Umbilical cord (tissue), 2 donors: ENCODE data around the gene SCAF4. TPM values are rescaled to one million over a fixed set of nuclear protein-coding genes. Genes with fewer than 3 reads are reported as not detected.
"Not testable (repeated sequence)": the region's sequence is repeated elsewhere in the genome, so short reads cannot be mapped to it uniquely, and the experiment has no call there.

ENCODE experiments used
- DNase-seq: peaks from one replicate; pipeline ENCODE4 v3.0.0-alpha.2; 2015; ENCODE audit warnings: low spot score
- total RNA-seq: library from RNA; depleted of rRNA; stranded (reverse); fragments of >200 nt; gene quantifications from one replicate; pipeline ENCODE4 v1.2.3, GENCODE V29; 2014; ENCODE audit warnings: low replicate concordance; ENCODE audit not compliant: insufficient read depth

SCAF4 gene
- total RNA-seq, 1 donor from 2014 or later, result 13.0 TPM

GRCh38 chr21:31650930-31651329, 81.0 kb downstream of the SCAF4 start:
- DNase-seq, result no peak

GRCh38 chr21:31647650-31648049, 84.3 kb downstream of the SCAF4 start:
- no peak for DNase-seq

- DNase-seq, result no peak
Measured at GRCh38 chr21:31644643-31645042, 87.3 kb downstream of the SCAF4 start.

GRCh38 chr21:31641416-31641922, 90.4 kb downstream of the SCAF4 start:
- no peak for DNase-seq

GRCh38 chr21:31636874-31637273, 95.0 kb downstream of the SCAF4 start:
- DNase-seq, result no peak

- no peak for DNase-seq
Measured at GRCh38 chr21:31634993-31635392, 96.9 kb downstream of the SCAF4 start.

- not testable (repeated sequence) for DNase-seq
Measured at GRCh38 chr21:31631881-31632280, 100.0 kb downstream of the SCAF4 start.

GRCh38 chr21:31629972-31630711, 101.8 kb downstream of the SCAF4 start:
- peak; percentile 81 for DNase-seq

GRCh38 chr21:31624961-31625491, 106.9 kb downstream of the SCAF4 start:
- no peak for DNase-seq

GRCh38 chr21:31624181-31624580, 107.7 kb downstream of the SCAF4 start:
- DNase-seq, result no peak

- DNase-seq, result no peak
Measured at GRCh38 chr21:31623664-31624063, 108.3 kb downstream of the SCAF4 start.

- no peak for DNase-seq
Measured at GRCh38 chr21:31622397-31622796, 109.5 kb downstream of the SCAF4 start.

Other genes with a start within 250 kb of the SCAF4 start
- gene SOD1, start 72.4 kb downstream of the SCAF4 start, total RNA-seq, result 127 TPM
- 3.1 TPM for gene HUNK, start 140.9 kb upstream of the SCAF4 start, total RNA-seq